ENCODE data around the gene NCKAP5L. TPM values are rescaled to one million over a fixed set of nuclear protein-coding genes. Genes with fewer than 3 reads are reported as not detected.

The NCKAP5L gene
- total and polyA plus RNA-seq, 2 experiments from 2014 or later, result 10.2 to 37.0 TPM

DNA sequence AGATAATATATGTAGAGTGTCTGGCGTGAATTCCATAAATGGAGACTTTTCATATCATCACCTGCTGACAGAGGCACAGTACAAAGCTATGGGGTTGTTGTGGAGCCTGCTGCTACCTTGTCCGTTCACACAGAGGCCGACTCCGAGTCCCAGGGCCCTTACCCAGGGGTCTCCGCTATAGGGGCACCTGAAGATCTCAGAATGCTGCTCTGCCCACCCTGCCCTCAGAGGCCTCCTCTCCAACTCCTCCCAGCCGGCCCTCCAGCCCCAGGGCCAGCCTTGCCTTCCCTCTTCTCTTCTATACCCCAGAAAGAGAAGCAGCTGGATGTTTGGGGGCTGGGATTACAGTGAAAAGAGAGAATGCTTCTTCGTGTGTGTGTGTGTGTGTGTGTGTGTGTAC, 21.3 kb downstream of the NCKAP5L start:
- TF ChIP-seq EZH2phosphoT487 (IDR thresholded peaks at IDR 0.05; ENCODE audit: unreplicated experiment) (no peak), STAT1 (IDR thresholded peaks at IDR 0.05; ENCODE audit: unreplicated experiment) (no peak), ZNF331 (CRISPR knock-in tag; IDR thresholded peaks at IDR 0.05; ENCODE audit: low read depth) (no peak), ZNF114 (CRISPR knock-in tag; IDR thresholded peaks at IDR 0.05) (no peak), JUNB (IDR thresholded peaks at IDR 0.05; ENCODE audit: unreplicated experiment) (no peak), EZH2 (IDR thresholded peaks at IDR 0.05; ENCODE audit: low read depth, unreplicated experiment) (no peak), CREB1 (CRISPR knock-in tag; IDR thresholded peaks at IDR 0.05; ENCODE audit: low read depth) (no peak), NANOG (IDR thresholded peaks at IDR 0.05; ENCODE audit: borderline replicate concordance) (no peak), POLR2AphosphoS5 (IDR thresholded peaks at IDR 0.05; ENCODE audit: low read depth) (no peak)
- TF ChIP-seq, protein P1, sequence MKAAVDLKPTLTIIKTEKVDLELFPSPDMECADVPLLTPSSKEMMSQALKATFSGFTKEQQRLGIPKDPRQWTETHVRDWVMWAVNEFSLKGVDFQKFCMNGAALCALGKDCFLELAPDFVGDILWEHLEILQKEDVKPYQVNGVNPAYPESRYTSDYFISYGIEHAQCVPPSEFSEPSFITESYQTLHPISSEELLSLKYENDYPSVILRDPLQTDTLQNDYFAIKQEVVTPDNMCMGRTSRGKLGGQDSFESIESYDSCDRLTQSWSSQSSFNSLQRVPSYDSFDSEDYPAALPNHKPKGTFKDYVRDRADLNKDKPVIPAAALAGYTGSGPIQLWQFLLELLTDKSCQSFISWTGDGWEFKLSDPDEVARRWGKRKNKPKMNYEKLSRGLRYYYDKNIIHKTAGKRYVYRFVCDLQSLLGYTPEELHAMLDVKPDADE (IDR thresholded peaks at IDR 0.05), result no peak
- TF ChIP-seq, protein P2, sequence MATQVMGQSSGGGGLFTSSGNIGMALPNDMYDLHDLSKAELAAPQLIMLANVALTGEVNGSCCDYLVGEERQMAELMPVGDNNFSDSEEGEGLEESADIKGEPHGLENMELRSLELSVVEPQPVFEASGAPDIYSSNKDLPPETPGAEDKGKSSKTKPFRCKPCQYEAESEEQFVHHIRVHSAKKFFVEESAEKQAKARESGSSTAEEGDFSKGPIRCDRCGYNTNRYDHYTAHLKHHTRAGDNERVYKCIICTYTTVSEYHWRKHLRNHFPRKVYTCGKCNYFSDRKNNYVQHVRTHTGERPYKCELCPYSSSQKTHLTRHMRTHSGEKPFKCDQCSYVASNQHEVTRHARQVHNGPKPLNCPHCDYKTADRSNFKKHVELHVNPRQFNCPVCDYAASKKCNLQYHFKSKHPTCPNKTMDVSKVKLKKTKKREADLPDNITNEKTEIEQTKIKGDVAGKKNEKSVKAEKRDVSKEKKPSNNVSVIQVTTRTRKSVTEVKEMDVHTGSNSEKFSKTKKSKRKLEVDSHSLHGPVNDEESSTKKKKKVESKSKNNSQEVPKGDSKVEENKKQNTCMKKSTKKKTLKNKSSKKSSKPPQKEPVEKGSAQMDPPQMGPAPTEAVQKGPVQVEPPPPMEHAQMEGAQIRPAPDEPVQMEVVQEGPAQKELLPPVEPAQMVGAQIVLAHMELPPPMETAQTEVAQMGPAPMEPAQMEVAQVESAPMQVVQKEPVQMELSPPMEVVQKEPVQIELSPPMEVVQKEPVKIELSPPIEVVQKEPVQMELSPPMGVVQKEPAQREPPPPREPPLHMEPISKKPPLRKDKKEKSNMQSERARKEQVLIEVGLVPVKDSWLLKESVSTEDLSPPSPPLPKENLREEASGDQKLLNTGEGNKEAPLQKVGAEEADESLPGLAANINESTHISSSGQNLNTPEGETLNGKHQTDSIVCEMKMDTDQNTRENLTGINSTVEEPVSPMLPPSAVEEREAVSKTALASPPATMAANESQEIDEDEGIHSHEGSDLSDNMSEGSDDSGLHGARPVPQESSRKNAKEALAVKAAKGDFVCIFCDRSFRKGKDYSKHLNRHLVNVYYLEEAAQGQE (IDR thresholded peaks at IDR 0.05; ENCODE audit: unreplicated experiment), result no peak
- TF ChIP-seq, protein P3, sequence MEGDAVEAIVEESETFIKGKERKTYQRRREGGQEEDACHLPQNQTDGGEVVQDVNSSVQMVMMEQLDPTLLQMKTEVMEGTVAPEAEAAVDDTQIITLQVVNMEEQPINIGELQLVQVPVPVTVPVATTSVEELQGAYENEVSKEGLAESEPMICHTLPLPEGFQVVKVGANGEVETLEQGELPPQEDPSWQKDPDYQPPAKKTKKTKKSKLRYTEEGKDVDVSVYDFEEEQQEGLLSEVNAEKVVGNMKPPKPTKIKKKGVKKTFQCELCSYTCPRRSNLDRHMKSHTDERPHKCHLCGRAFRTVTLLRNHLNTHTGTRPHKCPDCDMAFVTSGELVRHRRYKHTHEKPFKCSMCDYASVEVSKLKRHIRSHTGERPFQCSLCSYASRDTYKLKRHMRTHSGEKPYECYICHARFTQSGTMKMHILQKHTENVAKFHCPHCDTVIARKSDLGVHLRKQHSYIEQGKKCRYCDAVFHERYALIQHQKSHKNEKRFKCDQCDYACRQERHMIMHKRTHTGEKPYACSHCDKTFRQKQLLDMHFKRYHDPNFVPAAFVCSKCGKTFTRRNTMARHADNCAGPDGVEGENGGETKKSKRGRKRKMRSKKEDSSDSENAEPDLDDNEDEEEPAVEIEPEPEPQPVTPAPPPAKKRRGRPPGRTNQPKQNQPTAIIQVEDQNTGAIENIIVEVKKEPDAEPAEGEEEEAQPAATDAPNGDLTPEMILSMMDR (conservative IDR thresholded peaks at IDR 0.05; ENCODE audit: low read depth in 2 of 2), result no peak
- TF ChIP-seq, protein P4, sequence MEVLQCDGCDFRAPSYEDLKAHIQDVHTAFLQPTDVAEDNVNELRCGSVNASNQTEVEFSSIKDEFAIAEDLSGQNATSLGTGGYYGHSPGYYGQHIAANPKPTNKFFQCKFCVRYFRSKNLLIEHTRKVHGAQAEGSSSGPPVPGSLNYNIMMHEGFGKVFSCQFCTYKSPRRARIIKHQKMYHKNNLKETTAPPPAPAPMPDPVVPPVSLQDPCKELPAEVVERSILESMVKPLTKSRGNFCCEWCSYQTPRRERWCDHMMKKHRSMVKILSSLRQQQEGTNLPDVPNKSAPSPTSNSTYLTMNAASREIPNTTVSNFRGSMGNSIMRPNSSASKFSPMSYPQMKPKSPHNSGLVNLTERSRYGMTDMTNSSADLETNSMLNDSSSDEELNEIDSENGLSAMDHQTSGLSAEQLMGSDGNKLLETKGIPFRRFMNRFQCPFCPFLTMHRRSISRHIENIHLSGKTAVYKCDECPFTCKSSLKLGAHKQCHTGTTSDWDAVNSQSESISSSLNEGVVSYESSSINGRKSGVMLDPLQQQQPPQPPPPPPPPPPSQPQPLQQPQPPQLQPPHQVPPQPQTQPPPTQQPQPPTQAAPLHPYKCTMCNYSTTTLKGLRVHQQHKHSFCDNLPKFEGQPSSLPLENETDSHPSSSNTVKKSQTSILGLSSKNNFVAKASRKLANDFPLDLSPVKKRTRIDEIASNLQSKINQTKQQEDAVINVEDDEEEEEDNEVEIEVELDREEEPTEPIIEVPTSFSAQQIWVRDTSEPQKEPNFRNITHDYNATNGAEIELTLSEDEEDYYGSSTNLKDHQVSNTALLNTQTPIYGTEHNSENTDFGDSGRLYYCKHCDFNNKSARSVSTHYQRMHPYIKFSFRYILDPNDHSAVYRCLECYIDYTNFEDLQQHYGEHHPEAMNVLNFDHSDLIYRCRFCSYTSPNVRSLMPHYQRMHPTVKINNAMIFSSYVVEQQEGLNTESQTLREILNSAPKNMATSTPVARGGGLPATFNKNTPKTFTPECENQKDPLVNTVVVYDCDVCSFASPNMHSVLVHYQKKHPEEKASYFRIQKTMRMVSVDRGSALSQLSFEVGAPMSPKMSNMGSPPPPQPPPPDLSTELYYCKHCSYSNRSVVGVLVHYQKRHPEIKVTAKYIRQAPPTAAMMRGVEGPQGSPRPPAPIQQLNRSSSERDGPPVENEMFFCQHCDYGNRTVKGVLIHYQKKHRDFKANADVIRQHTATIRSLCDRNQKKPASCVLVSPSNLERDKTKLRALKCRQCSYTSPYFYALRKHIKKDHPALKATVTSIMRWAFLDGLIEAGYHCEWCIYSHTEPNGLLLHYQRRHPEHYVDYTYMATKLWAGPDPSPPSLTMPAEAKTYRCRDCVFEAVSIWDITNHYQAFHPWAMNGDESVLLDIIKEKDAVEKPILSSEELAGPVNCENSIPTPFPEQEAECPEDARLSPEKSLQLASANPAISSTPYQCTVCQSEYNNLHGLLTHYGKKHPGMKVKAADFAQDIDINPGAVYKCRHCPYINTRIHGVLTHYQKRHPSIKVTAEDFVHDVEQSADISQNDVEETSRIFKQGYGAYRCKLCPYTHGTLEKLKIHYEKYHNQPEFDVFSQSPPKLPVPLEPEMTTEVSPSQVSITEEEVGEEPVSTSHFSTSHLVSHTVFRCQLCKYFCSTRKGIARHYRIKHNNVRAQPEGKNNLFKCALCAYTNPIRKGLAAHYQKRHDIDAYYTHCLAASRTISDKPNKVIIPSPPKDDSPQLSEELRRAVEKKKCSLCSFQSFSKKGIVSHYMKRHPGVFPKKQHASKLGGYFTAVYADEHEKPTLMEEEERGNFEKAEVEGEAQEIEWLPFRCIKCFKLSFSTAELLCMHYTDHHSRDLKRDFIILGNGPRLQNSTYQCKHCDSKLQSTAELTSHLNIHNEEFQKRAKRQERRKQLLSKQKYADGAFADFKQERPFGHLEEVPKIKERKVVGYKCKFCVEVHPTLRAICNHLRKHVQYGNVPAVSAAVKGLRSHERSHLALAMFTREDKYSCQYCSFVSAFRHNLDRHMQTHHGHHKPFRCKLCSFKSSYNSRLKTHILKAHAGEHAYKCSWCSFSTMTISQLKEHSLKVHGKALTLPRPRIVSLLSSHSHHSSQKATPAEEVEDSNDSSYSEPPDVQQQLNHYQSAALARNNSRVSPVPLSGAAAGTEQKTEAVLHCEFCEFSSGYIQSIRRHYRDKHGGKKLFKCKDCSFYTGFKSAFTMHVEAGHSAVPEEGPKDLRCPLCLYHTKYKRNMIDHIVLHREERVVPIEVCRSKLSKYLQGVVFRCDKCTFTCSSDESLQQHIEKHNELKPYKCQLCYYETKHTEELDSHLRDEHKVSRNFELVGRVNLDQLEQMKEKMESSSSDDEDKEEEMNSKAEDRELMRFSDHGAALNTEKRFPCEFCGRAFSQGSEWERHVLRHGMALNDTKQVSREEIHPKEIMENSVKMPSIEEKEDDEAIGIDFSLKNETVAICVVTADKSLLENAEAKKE (CRISPR knock-in tag; IDR thresholded peaks at IDR 0.05), result no peak
- Mint-ChIP-seq H3K4me3 (no peak overlapping the region), H3K27ac (no peak overlapping the region), H3K27me3 (ENCODE audit: insufficient read depth, low read depth, poor library complexity) (peaks cover 12% of the 10 kb centered on the region), H3K36me3 (ENCODE audit: low read depth) (peaks cover 12% of the 10 kb centered on the region), H3K4me1 (peaks cover 41% of the 10 kb centered on the region), H3K9me3 (no peaks in the 10 kb centered on the region)
- Histone ChIP-seq H3K36me3 (ENCODE audit: insufficient read depth) (0 out of 2 replicates have a peak, but pooled peaks cover 6% of the 10 kb centered on the region), H3K9me2 (ENCODE audit: insufficient read depth) (no peaks in the 10 kb centered on the region), H3K4me2 (no peak overlapping the region), H3K27me3 (ENCODE audit: insufficient read depth) (no peaks in the 10 kb centered on the region), H3K79me2 (replicated peaks; ENCODE audit: insufficient read depth) (peaks cover 20% of the 10 kb centered on the region; the same call in 1 of the 2 replicates), H3K4me1 (ENCODE audit: insufficient read depth) (peaks cover 38% of the 10 kb centered on the region), H3F3A (replicated peaks; ENCODE audit: low read depth) (peaks cover 4% of the 10 kb centered on the region; the same call in 1 of the 2 replicates), H3K27ac (ENCODE audit: low read depth) (no peak overlapping the region), H2AFZ (no peak overlapping the region), H4K20me1 (replicated peaks; ENCODE audit: insufficient read depth) (peaks cover 3% of the 10 kb centered on the region), H3K4me3 (no peak overlapping the region)
- ATAC-seq (no peak), DNase-seq (ENCODE audit: low spot score) (no peak)

All from GM23338 (cell line).